HepG2 (cell line): Measurements from ENCODE around the gene DOC2A. TPM values are rescaled to one million over a fixed set of nuclear protein-coding genes. Genes with fewer than 3 reads are reported as not detected.

Experiments
- ATF1 ChIP-seq: IDR thresholded peaks from 2 replicates; pipeline ENCODE4 v1.6.1; 2016; ENCODE audit warnings: mild to moderate bottlenecking, control low read depth
- CREBL2 ChIP-seq: sonication (generic); formaldehyde crosslinking; IDR thresholded peaks from 2 replicates; pipeline ENCODE4 v1.8.1; 2023; ENCODE audit warnings: missing genetic modification reagents, mild to moderate bottlenecking, borderline replicate concordance
- HMG20B ChIP-seq: conservative IDR thresholded peaks from 2 replicates; pipeline ENCODE4 v1.6.1; 2016; ENCODE audit warnings: missing genetic modification reagents, missing compliant biosample characterization
- HNF4G ChIP-seq, 2 experiments: sonication (generic) in 1 of 2; formaldehyde crosslinking in 1 of 2; IDR thresholded peaks; 2 replicates each; pipeline versions ENCODE4 v1.4.0 to v1.6.1; 2011 to 2020; ENCODE audit warnings: borderline replicate concordance in 2 of 2, low read depth in 2 of 2, mild to moderate bottlenecking in 2 of 2, low read length in 1 of 2, missing genetic modification reagents in 1 of 2, moderate library complexity in 1 of 2
- NFE2 ChIP-seq: sonication (generic); formaldehyde crosslinking; IDR thresholded peaks from 2 replicates; pipeline ENCODE4 v1.4.0; 2020; ENCODE audit warnings: missing genetic modification reagents
- PAXIP1 ChIP-seq: sonication (generic); formaldehyde crosslinking; conservative IDR thresholded peaks from 2 replicates; pipeline ENCODE4 v1.4.0; 2020; ENCODE audit warnings: mild to moderate bottlenecking, missing genetic modification reagents, moderate library complexity
- RBM39 ChIP-seq: fragments of 200-400 bp; formaldehyde crosslinking; IDR thresholded peaks from one replicate; pipeline ENCODE4 v1.6.1; 2018; ENCODE audit warnings: antibody characterized with exemption, mild to moderate bottlenecking, low read depth, low read length; ENCODE audit not compliant: poor library complexity, severe bottlenecking
- U2AF1 ChIP-seq: fragments of 200-400 bp; formaldehyde crosslinking; optimal IDR thresholded peaks from 2 replicates; pipeline ENCODE3; 2017; ENCODE audit warnings: mild to moderate bottlenecking, low read depth, low read length
- ZBTB33 ChIP-seq: sonication (generic); formaldehyde crosslinking; IDR thresholded peaks from 2 replicates; pipeline ENCODE4 v1.4.0; 2020; ENCODE audit warnings: missing genetic modification reagents
- ZBTB8A ChIP-seq: sonication (generic); formaldehyde crosslinking; IDR thresholded peaks from 2 replicates; pipeline ENCODE4 v1.4.0; 2020; ENCODE audit warnings: mild to moderate bottlenecking, low read depth, missing genetic modification reagents, borderline replicate concordance
- ZNF44 ChIP-seq: sonication (generic); formaldehyde crosslinking; IDR thresholded peaks from 2 replicates; pipeline ENCODE4 v1.5.1; 2020; ENCODE audit warnings: mild to moderate bottlenecking, missing genetic modification reagents
- ZNF687 ChIP-seq: sonication (generic); formaldehyde crosslinking; IDR thresholded peaks from 2 replicates; pipeline ENCODE4 v1.5.1; 2020; ENCODE audit warnings: mild to moderate bottlenecking, missing genetic modification reagents, moderate library complexity
- ZNF740 ChIP-seq: sonication (generic); formaldehyde crosslinking; IDR thresholded peaks from 2 replicates; pipeline ENCODE4 v1.4.0; 2020; ENCODE audit warnings: missing genetic modification reagents
- polyA plus RNA-seq, 8 experiments: library from polyadenylated mRNA; depleted of rRNA in 3 of 8; stranded (reverse) in 7 of 8; unstranded in 1 of 8; fragments of >200 nt; fragmentation: Illumina TruSeq in 4 of 8; extraction: Trizol in 4 of 8; gene quantifications; 2 replicates each; pipeline versions ENCODE4 v1.2.1 to v1.2.3, GENCODE V29; 2011 to 2016; ENCODE audit warnings: low read depth in 4 of 8, missing spikeins in 1 of 8, mixed read lengths in 1 of 8; ENCODE audit not compliant: insufficient read depth in 1 of 8
- total RNA-seq, 5 experiments: library from RNA; depleted of rRNA; stranded (reverse); fragments of >200 nt; fragmentation: Illumina TruSeq; extraction: Trizol; gene quantifications; 2 replicates each; pipeline ENCODE4 v1.2.3, GENCODE V29; 2016; ENCODE audit warnings: low read depth in 1 of 5
- TF ChIP-seq, protein P1 (sequence below): sonication (generic); formaldehyde crosslinking; IDR thresholded peaks from 2 replicates; pipeline ENCODE4 v1.4.0; 2020; ENCODE audit warnings: missing genetic modification reagents

Gene DOC2A
- total and polyA plus RNA-seq, 2 of the 13 experiments (the other 11 are each of a cell fraction or from before 2014, with no cell fraction given): 0.15 to 0.55 TPM

- peak; percentile 46; the same call in 1 of the 2 replicates for TF ChIP-seq ZBTB33 (CRISPR knock-in tag)
- TF ChIP-seq NFE2 (CRISPR knock-in tag): no peak
- no peak for TF ChIP-seq ZBTB8A (CRISPR knock-in tag)
- TF ChIP-seq, protein P1, sequence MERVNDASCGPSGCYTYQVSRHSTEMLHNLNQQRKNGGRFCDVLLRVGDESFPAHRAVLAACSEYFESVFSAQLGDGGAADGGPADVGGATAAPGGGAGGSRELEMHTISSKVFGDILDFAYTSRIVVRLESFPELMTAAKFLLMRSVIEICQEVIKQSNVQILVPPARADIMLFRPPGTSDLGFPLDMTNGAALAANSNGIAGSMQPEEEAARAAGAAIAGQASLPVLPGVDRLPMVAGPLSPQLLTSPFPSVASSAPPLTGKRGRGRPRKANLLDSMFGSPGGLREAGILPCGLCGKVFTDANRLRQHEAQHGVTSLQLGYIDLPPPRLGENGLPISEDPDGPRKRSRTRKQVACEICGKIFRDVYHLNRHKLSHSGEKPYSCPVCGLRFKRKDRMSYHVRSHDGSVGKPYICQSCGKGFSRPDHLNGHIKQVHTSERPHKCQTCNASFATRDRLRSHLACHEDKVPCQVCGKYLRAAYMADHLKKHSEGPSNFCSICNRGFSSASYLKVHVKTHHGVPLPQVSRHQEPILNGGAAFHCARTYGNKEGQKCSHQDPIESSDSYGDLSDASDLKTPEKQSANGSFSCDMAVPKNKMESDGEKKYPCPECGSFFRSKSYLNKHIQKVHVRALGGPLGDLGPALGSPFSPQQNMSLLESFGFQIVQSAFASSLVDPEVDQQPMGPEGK (CRISPR knock-in tag): peak; percentile 82
- TF ChIP-seq ZNF687 (CRISPR knock-in tag): peak; percentile 33; the same call in 1 of the 2 replicates
- 0 out of 2 replicates have a peak, but pooled peaks have one; percentile 12 for TF ChIP-seq PAXIP1 (CRISPR knock-in tag)
- no peak for TF ChIP-seq U2AF1
- TF ChIP-seq CREBL2 (CRISPR knock-in tag): no peak
- TF ChIP-seq ZNF44 (CRISPR knock-in tag): 0 out of 2 replicates have a peak, but pooled peaks have one; percentile 21
- TF ChIP-seq ATF1: no peak
- no peak for TF ChIP-seq HNF4G (IDR thresholded peaks at IDR 0.05; ENCODE audit: borderline replicate concordance, low read depth, low read length)
- TF ChIP-seq HNF4G (CRISPR knock-in tag; IDR thresholded peaks at IDR 0.05; ENCODE audit: borderline replicate concordance, low read depth): no peak
- peak; percentile 38 for TF ChIP-seq RBM39
- no peak for TF ChIP-seq HMG20B (CRISPR knock-in tag)
- TF ChIP-seq ZNF740 (CRISPR knock-in tag): 0 out of 2 replicates have a peak, but pooled peaks have one; percentile 27
Measured at GRCh38 chr16:30005341-30006094, 5.3 kb downstream of the DOC2A start (continued).
